Bronchial epithelial cell (primary cell): ENCODE results near the gene NANP. TPM values are rescaled to one million over a fixed set of nuclear protein-coding genes. Genes with fewer than 3 reads are reported as not detected.
"Not testable (repeated sequence)": the region's sequence is repeated elsewhere in the genome, so short reads cannot be mapped to it uniquely, and the experiment has no call there.

Experiments
- DNase-seq: peaks from one replicate; pipeline ENCODE4 v3.0.0-alpha.2; 2010; ENCODE audit warnings: low read depth
- FAIRE-seq: peaks from 2 replicates; lab custom pipeline; 2011; peaks lifted over from hg19 to GRCh38; lab: Jason Lieb, UNC
- H3K27me3 ChIP-seq: 2 replicates; pipeline ENCODE4 v1.5.1; 2011; ENCODE audit warnings: low read length; ENCODE audit not compliant: control insufficient read depth, insufficient read depth
- H3K36me3 ChIP-seq: 2 replicates; pipeline ENCODE4 v1.5.1; 2011; ENCODE audit warnings: low read length; ENCODE audit not compliant: control insufficient read depth, insufficient read depth
- H3K4me3 ChIP-seq: 2 replicates; pipeline ENCODE4 v1.5.1; 2011; ENCODE audit warnings: mild to moderate bottlenecking, low read depth, low read length, control low read depth
- total RNA-seq: library from RNA; depleted of rRNA; stranded (reverse); fragments of >200 nt; gene quantifications from 2 replicates; pipeline ENCODE4 v1.2.1, GENCODE V29; 2014
- TF ChIP-seq, protein P1 (sequence below): IDR thresholded peaks from 2 replicates; pipeline ENCODE4 v1.5.1; 2011; ENCODE audit warnings: mild to moderate bottlenecking, moderate library complexity, low read length, control low read depth, inconsistent platforms; ENCODE audit not compliant: insufficient read depth, severe bottlenecking

Gene NANP
- total RNA-seq, 1 donor from 2014 or later, result 3.4 TPM

DNA sequence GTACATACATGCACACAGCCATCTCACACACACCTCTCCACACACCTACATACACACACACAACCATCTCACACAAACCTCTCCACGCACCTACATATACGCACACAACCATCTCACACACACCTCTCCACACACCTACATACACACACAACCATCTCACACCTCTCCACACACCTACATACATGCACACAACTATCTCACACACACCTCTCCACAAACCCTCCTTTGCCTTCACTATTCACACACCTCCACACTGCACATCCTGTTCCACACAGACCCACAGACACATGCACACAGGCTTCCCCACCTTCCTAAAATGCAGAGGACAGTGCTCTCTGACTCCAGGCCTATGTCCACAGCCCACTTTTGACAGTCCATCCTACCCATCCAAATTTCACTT is 22.2 kb downstream of the NANP start:
- DNase-seq (no peak), FAIRE-seq (peak; percentile 100)
- Histone ChIP-seq H3K4me3 (no peak overlapping the region), H3K27me3 (no peaks in the 10 kb centered on the region), H3K36me3 (no peaks in the 10 kb centered on the region)
- TF ChIP-seq, protein P1, sequence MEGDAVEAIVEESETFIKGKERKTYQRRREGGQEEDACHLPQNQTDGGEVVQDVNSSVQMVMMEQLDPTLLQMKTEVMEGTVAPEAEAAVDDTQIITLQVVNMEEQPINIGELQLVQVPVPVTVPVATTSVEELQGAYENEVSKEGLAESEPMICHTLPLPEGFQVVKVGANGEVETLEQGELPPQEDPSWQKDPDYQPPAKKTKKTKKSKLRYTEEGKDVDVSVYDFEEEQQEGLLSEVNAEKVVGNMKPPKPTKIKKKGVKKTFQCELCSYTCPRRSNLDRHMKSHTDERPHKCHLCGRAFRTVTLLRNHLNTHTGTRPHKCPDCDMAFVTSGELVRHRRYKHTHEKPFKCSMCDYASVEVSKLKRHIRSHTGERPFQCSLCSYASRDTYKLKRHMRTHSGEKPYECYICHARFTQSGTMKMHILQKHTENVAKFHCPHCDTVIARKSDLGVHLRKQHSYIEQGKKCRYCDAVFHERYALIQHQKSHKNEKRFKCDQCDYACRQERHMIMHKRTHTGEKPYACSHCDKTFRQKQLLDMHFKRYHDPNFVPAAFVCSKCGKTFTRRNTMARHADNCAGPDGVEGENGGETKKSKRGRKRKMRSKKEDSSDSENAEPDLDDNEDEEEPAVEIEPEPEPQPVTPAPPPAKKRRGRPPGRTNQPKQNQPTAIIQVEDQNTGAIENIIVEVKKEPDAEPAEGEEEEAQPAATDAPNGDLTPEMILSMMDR, result no peak

DNA sequence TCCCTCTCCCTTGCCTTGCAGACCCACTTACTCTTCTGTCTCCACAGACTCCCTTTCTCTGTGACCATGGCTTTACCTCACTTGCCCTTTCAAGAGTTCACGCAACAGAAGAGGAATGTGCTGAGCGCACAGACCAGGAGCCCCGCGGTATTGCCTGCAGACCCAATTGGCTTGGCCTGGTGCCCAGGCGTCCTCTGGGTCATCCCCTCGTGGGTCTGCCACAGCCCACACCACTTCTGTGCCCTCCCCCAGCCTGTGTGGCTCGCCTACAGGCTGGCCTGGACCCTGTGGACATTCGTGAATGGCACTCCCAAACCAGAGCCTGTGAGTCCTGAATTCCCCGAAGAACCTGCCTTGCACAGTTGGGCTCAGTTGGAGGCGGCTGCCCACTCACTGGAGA is 23.2 kb downstream of the NANP start:
- TF ChIP-seq, protein P1, result no peak
- FAIRE-seq, result no peak
- DNase-seq, result no peak
- Histone ChIP-seq H3K27me3 (no peaks in the 10 kb centered on the region), H3K4me3 (no peak overlapping the region), H3K36me3 (no peaks in the 10 kb centered on the region)

DNA sequence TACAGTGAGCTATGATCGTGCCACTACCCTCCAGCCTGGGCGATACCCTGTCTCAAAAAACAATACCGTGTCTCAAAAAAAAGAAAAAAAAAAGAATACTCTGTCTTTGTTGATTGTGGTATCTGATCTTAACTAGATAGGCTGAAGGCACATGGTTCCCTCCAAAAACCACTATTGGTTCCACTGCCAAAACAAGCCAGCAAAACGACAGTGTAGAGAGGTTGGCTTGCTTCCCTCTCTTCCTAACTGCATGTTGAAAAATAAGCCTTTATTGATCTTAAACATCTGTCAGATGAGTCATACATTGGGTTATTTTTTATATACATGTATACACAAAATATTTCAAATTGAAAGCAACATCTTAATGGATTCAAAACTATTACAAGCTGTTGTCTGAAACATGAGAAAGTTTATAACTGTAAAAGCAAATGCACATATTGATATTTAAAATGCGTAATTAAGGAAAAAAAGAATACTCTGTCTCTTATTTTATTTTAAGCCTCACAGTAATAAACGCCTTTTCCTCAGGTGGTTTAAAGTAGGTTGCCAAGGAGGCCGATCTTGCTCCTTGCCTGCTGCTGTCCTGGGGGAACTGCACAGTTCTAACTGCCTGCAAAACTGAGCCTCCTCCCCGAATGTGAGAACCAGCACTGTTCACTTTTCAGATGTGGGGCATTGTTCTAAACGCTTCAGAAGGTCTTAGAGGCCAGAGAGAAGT is 31.5 kb downstream of the NANP start:
- TF ChIP-seq, protein P1, result no peak
- no peak overlapping the region for H3K4me3 ChIP-seq
- H3K27me3 ChIP-seq, result no peaks in the 10 kb centered on the region
- no peaks in the 10 kb centered on the region for H3K36me3 ChIP-seq
- FAIRE-seq (no peak), DNase-seq (no peak)

DNA sequence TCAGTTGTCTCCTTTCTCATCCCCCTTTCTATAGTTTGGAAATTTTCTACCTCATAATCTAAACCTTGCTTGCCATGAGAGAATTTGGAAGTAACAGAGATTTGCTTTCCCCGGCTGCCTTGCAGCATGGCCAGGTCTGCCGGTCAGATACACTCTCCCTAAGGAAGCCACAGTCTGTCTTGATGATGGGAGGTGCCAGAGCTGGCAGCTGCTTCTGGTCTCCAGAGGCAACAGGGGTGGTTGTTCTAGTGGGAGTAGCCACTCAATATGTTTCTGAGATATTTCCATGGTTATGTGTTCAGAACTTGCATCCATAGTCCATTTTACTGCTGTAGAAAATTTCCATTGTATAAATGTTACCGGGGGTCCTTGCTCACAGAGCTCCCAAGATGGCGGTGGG is 33.0 kb downstream of the NANP start:
- not testable (repeated sequence) for H3K27me3 ChIP-seq, FAIRE-seq, H3K4me3 ChIP-seq, H3K36me3 ChIP-seq, DNase-seq

DNA sequence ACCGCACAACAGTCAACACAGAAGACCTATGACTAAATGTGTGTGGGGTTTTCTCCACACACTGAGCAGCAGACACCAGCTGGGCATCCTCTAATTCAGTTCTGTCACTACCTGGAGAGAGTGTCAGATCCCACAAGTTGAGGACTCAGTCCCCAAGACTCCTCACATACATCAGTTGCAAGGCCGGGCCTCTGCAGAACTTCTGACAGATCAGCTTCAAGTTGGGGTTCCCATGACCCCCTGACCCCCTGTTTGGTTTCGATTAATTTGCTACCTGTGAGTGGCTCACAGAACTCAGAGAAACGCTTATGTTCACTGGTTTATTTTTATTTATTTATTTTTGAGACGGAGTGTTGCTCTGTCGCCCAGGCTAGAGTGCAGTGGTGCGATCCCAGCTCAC is 35.3 kb downstream of the NANP start:
- Histone ChIP-seq H3K4me3 (no peak overlapping the region), H3K27me3 (no peaks in the 10 kb centered on the region), H3K36me3 (no peaks in the 10 kb centered on the region)
- TF ChIP-seq, protein P1, result no peak
- FAIRE-seq (no peak), DNase-seq (no peak)

DNA sequence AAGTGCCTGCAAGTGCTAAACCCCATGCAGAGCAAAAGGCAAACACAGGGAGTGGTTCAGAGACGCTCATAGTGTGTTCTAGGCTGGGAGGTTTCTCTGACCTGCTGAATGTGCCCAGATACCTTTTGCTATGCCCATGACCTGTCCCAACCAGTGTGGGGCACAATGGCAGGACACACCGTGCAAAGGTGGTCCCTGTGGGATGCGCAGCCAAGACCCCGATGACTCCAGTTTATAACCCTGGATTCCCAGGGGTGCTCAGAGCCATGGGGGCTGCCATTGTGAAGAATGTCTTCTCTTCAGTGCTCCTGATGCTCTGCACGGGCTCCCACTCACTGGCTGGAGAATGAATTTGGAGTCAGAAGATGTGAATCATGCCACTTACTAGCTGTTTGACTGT is 36.3 kb downstream of the NANP start:
- TF ChIP-seq, protein P1, result no peak
- Histone ChIP-seq H3K4me3 (no peak overlapping the region), H3K36me3 (no peaks in the 10 kb centered on the region), H3K27me3 (no peaks in the 10 kb centered on the region)
- FAIRE-seq (no peak), DNase-seq (no peak)
